Measurements from ENCODE around the gene RRP12. TPM values are rescaled to one million over a fixed set of nuclear protein-coding genes. Genes with fewer than 3 reads are reported as not detected.

Gene RRP12
- total and polyA plus RNA-seq, 2 of the 4 experiments (the other 2 are of a cell fraction), result 21.5 to 23.3 TPM

DNA sequence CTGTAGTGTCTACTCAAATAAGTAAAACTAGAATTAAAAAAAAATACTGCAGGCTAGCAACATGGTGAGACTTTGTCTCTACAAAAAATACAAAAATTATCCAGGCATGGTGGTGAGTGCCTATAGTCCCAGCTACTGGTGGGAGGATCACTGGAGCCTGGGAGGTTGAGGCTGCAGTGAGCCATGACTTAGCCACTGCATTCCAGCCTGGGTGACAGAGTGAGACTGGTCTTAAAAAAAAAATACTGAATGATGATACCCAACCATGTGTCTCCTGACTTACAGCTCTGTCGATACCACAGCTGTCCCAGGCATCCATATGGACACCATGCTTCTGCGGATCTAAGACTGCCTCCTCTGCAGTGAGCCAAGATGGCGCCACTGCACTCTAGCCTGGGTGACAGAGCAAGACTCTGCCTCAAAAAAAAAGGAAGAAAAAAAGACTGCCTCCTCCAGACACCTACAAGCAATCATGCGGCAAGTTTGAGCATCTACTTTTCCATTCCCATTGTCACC, 90.0 kb downstream of the RRP12 start:
- Histone ChIP-seq H2BK20ac (ENCODE audit: low read depth, low read length) (no peak overlapping the region), H2AFZ (replicated peaks; ENCODE audit: low read length, poor library complexity) (no peak overlapping the region), H3K9me1 (ENCODE audit: insufficient read depth, low read length) (no peaks in the 10 kb centered on the region), H3K27ac (ENCODE audit: insufficient read depth, low read length) (no peak overlapping the region), H3K18ac (ENCODE audit: low read depth, low read length) (no peak overlapping the region), H4K20me1 (ENCODE audit: insufficient read depth, low read length) (no peaks in the 10 kb centered on the region), H3K9ac (ENCODE audit: low read depth, low read length) (no peak overlapping the region), H3K4me2 (ENCODE audit: low read depth, low read length) (no peak overlapping the region), H3K36me3 (ENCODE audit: control insufficient read depth, insufficient read depth, low read length) (no peaks in the 10 kb centered on the region), H4K91ac (ENCODE audit: insufficient read depth, low read depth, low read length) (no peak overlapping the region), H2AK5ac (ENCODE audit: low read depth, low read length) (no peak overlapping the region), H3K56ac (ENCODE audit: extremely low read depth, insufficient read depth, low read length) (no peak overlapping the region), H3K4me3 (ENCODE audit: insufficient read depth, low read depth, low read length) (no peak overlapping the region), H2BK120ac (ENCODE audit: low read depth, low read length) (no peak overlapping the region), H3K27me3 (ENCODE audit: control insufficient read depth, insufficient read depth, low read length) (peaks cover 3% of the 10 kb centered on the region; the same call in 1 of the 2 replicates), H2BK5ac (ENCODE audit: low read depth, low read length, poor library complexity, severe bottlenecking) (no peak overlapping the region), H3K4ac (ENCODE audit: low read depth, low read length) (no peak overlapping the region), H3K14ac (replicated peaks; ENCODE audit: low read depth, low read length) (no peak overlapping the region), H2BK15ac (ENCODE audit: low read depth, low read length) (no peak overlapping the region), H4K8ac (ENCODE audit: low read depth in 2 of 2, low read length in 2 of 2) (no peak overlapping the region), H4K5ac (ENCODE audit: low read depth, low read length) (no peak overlapping the region), H3K4me1 (ENCODE audit: control insufficient read depth, insufficient read depth, low read length) (no peaks in the 10 kb centered on the region), H3K23ac (ENCODE audit: low read depth, low read length) (no peak overlapping the region), H3K79me1 (ENCODE audit: low read depth in 1 of 2, low read length in 2 of 2) (no peaks in the 10 kb centered on the region), H3K9me3 (ENCODE audit: control insufficient read depth, insufficient read depth, low read length) (no peaks in the 10 kb centered on the region), H2AK9ac (replicated peaks; ENCODE audit: low read depth, low read length, poor library complexity) (no peak overlapping the region)
- POLR2A ChIA-PET (ENCODE audit: unreplicated experiment), result no interaction called here
- no TSS peak for BruUV-seq (replicated peaks)
- intact Hi-C loops (cut with micrococcal nuclease) (no loop called here), dilution Hi-C loops (cut with HindIII; ENCODE audit: low sequenced_read_pairs, unreplicated experiment) (no loop called here), in situ Hi-C loops (cut with MboI; ENCODE audit: low sequenced_read_pairs) (no loop called here)
- no CpG with 5 or more reads among the region's 4 CpGs for WGBS, 2 experiments (ENCODE audit: extremely low coverage in 2 of 2, insufficient read length in 1 of 2)
- no peak for ATAC-seq (ENCODE audit: low read depth)
- TF ChIP-seq CHD1 (IDR thresholded peaks at IDR 0.05; ENCODE audit: low read depth, low read length) (no peak), SMC3 (IDR thresholded peaks at IDR 0.05; ENCODE audit: low read depth, low read length) (no peak), RCOR1 (IDR thresholded peaks at IDR 0.05; ENCODE audit: insufficient replicate concordance, low read length) (no peak), MAZ (IDR thresholded peaks at IDR 0.05; ENCODE audit: borderline replicate concordance, low read depth, low read length) (no peak), RAD21 (IDR thresholded peaks at IDR 0.05; ENCODE audit: low read length) (no peak), MAFK (IDR thresholded peaks at IDR 0.05; ENCODE audit: low read depth, low read length) (no peak), POLR2A (IDR thresholded peaks at IDR 0.05; ENCODE audit: low read depth, low read length) (no peak), FOS (IDR thresholded peaks at IDR 0.05; ENCODE audit: low read depth, low read length) (no peak)
- TF ChIP-seq, protein P1, sequence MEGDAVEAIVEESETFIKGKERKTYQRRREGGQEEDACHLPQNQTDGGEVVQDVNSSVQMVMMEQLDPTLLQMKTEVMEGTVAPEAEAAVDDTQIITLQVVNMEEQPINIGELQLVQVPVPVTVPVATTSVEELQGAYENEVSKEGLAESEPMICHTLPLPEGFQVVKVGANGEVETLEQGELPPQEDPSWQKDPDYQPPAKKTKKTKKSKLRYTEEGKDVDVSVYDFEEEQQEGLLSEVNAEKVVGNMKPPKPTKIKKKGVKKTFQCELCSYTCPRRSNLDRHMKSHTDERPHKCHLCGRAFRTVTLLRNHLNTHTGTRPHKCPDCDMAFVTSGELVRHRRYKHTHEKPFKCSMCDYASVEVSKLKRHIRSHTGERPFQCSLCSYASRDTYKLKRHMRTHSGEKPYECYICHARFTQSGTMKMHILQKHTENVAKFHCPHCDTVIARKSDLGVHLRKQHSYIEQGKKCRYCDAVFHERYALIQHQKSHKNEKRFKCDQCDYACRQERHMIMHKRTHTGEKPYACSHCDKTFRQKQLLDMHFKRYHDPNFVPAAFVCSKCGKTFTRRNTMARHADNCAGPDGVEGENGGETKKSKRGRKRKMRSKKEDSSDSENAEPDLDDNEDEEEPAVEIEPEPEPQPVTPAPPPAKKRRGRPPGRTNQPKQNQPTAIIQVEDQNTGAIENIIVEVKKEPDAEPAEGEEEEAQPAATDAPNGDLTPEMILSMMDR (conservative IDR thresholded peaks at IDR 0.05; ENCODE audit: low read depth, low read length), result no peak
- TF ChIP-seq, protein P2, sequence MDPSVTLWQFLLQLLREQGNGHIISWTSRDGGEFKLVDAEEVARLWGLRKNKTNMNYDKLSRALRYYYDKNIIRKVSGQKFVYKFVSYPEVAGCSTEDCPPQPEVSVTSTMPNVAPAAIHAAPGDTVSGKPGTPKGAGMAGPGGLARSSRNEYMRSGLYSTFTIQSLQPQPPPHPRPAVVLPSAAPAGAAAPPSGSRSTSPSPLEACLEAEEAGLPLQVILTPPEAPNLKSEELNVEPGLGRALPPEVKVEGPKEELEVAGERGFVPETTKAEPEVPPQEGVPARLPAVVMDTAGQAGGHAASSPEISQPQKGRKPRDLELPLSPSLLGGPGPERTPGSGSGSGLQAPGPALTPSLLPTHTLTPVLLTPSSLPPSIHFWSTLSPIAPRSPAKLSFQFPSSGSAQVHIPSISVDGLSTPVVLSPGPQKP (IDR thresholded peaks at IDR 0.05; ENCODE audit: borderline replicate concordance, low read depth, low read length), result no peak
- TF ChIP-seq, protein P3, sequence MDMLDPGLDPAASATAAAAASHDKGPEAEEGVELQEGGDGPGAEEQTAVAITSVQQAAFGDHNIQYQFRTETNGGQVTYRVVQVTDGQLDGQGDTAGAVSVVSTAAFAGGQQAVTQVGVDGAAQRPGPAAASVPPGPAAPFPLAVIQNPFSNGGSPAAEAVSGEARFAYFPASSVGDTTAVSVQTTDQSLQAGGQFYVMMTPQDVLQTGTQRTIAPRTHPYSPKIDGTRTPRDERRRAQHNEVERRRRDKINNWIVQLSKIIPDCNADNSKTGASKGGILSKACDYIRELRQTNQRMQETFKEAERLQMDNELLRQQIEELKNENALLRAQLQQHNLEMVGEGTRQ (IDR thresholded peaks at IDR 0.05; ENCODE audit: low read depth, low read length), result no peak
- no peak for DNase-seq
- CTCF ChIA-PET, result no interaction called here

Data from IMR-90 (cell line).